Gastroesophageal sphincter (tissue), 4 donors: ENCODE results near the gene SIN3A. TPM values are rescaled to one million over a fixed set of nuclear protein-coding genes. Genes with fewer than 3 reads are reported as not detected.
"Not testable (repeated sequence)": the region's sequence is repeated elsewhere in the genome, so short reads cannot be mapped to it uniquely, and the experiment has no call there.

ENCODE experiments used
- ATAC-seq: fragments of 150-250 bp; one replicate; pipeline ENCODE4 v1.9.1; 2016; ENCODE audit warnings: mild to moderate bottlenecking, moderate library complexity
- H3K27ac ChIP-seq, 4 donors: fragments of 200-600 bp; sonication (generic) in 3 of 4; 1 replicate in 3 of 4; 2 replicates in 1 of 4; pipeline ENCODE4 v1.5.1; 2016 to 2019
- H3K27me3 ChIP-seq: fragments of 200-600 bp; sonication (generic); one replicate; pipeline ENCODE4 v1.5.1; 2019
- H3K36me3 ChIP-seq, 2 donors: fragments of 200-600 bp; sonication (generic); one replicate each; pipeline ENCODE4 v1.5.1; 2019; ENCODE audit warnings: control low read depth in 1 of 2
- H3K4me1 ChIP-seq, 3 donors: fragments of 200-600 bp; sonication (generic); 1 replicate in 2 of 3; 2 replicates in 1 of 3; pipeline ENCODE4 v1.5.1; 2016 to 2019; ENCODE audit warnings: control low read depth in 2 of 3
- H3K4me3 ChIP-seq, 2 donors: fragments of 200-600 bp; sonication (generic); one replicate each; pipeline ENCODE4 v1.5.1; 2019; ENCODE audit warnings: mild to moderate bottlenecking in 1 of 2, moderate library complexity in 1 of 2
- H3K9me3 ChIP-seq, 3 donors: fragments of 200-600 bp; sonication (generic); one replicate each; pipeline ENCODE4 v1.5.1; 2017 to 2019; ENCODE audit warnings: control low read depth in 2 of 3
- EP300 ChIP-seq: sonication (generic); formaldehyde crosslinking; IDR thresholded peaks from one replicate; pipeline ENCODE4 v1.6.1; 2017; ENCODE audit warnings: antibody characterized with exemption, mild to moderate bottlenecking
- POLR2A ChIP-seq, 2 donors: fragments of 450-650 bp; IDR thresholded peaks; one replicate each; pipeline ENCODE4 v1.6.1; 2017; ENCODE audit warnings: antibody characterized with exemption in 2 of 2, mild to moderate bottlenecking in 2 of 2, moderate library complexity in 1 of 2
- POLR2AphosphoS5 ChIP-seq: sonication (generic); formaldehyde crosslinking; IDR thresholded peaks from one replicate; pipeline ENCODE4 v1.6.1; 2017; ENCODE audit warnings: antibody characterized with exemption
- WGBS, 2 donors: methylation state at CpG; one replicate each; pipeline ENCODE4 v1.1.5; 2018; ENCODE audit warnings: low coverage in 1 of 2; 5-methylcytosine and 5-hydroxymethylcytosine counted together
- total RNA-seq, 4 donors: library from RNA; depleted of rRNA; stranded (reverse); fragments of >200 nt; gene quantifications; one replicate each; pipeline ENCODE4 v1.1.0, GENCODE V29; 2016
- TF ChIP-seq, protein P1 (sequence below), 4 experiments: fragments of 200-600 bp in 2 of 4; fragments of 450-650 bp in 2 of 4; sonication (generic) in 1 of 4; IDR thresholded peaks; one replicate each; pipeline ENCODE4 v1.5.1; 2017 to 2019; ENCODE audit warnings: antibody characterized with exemption in 4 of 4, mild to moderate bottlenecking in 2 of 4, moderate library complexity in 2 of 4

Gene SIN3A
- total RNA-seq, 4 donors from 2014 or later = 31.7 to 54.8 (median 35.8) TPM

GRCh38 chr15:75338661-75339240 lies 112.7 kb downstream of the SIN3A start:
- Histone ChIP-seq H3K9me3 (no peaks in the 10 kb centered on the region), H3K36me3 (peaks cover 0 to 32% of the 10 kb centered on the region in 2 donors), H3K4me3 (no peak overlapping the region), H3K4me1 (peaks cover 3 to 26% (median 10%) of the 10 kb centered on the region in 3 donors), H3K27ac (no peak overlapping the region), H3K27me3 (no peaks in the 10 kb centered on the region)
- no CpG with 5 or more reads among the region's 11 CpGs for WGBS, 2 donors
- TF ChIP-seq POLR2AphosphoS5 = no peak
- TF ChIP-seq, protein P1, sequence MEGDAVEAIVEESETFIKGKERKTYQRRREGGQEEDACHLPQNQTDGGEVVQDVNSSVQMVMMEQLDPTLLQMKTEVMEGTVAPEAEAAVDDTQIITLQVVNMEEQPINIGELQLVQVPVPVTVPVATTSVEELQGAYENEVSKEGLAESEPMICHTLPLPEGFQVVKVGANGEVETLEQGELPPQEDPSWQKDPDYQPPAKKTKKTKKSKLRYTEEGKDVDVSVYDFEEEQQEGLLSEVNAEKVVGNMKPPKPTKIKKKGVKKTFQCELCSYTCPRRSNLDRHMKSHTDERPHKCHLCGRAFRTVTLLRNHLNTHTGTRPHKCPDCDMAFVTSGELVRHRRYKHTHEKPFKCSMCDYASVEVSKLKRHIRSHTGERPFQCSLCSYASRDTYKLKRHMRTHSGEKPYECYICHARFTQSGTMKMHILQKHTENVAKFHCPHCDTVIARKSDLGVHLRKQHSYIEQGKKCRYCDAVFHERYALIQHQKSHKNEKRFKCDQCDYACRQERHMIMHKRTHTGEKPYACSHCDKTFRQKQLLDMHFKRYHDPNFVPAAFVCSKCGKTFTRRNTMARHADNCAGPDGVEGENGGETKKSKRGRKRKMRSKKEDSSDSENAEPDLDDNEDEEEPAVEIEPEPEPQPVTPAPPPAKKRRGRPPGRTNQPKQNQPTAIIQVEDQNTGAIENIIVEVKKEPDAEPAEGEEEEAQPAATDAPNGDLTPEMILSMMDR (IDR thresholded peaks at IDR 0.05) = no peak
- no peak for TF ChIP-seq POLR2A (IDR thresholded peaks at IDR 0.05)
- no peak for ATAC-seq

DNA sequence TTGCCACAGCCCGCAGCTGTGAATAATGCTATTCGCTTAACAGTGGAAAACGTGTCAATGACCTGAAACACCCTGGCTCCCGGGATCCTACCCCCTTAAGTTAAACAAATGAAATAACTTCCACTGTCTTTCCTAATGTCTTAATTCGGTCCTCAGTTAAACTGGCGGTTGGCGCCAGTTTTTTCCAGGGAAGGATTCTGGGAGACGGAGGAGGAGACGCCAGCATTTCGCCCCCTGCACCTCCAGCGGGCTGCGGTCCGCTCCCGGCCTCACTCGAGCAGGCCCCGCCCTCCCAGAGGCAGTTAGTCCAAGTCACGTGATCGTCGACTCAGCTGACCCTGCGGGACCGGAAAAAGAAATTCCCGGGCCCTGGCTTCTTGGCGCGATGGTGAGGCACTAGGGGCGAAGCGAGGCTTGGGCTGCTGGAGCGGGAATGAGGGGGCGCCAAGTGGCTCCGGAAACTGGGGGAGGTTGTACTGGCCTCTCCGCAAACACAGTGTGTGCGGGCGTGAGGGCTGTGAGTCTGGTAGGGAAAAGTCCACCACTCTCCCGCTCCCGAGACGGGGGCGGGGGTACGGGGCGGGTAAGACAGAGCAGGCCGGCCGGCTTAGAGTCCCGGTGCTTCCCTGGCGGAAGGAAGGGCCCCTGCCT lies 115.7 kb downstream of the SIN3A start, which contains the start of gene COMMD4:
COMMD4 (plus strand) TSS at position 359 of the 651 bp plus-strand sequence; CDS start at position 386, 27 bp downstream.
- TF ChIP-seq EP300 (no peak), POLR2AphosphoS5 (peak; percentile 72), POLR2A (IDR thresholded peaks at IDR 0.05) (peak in 1 of 2 donors; percentile 33)
- TF ChIP-seq, protein P1 (IDR thresholded peaks at IDR 0.05) = no peak
- Histone ChIP-seq H3K27me3 (no peaks in the 10 kb centered on the region), H3K27ac (peak within 1 kb of the TSS; percentile 51 to 86 (median 82)), H3K9me3 (no peaks in the 10 kb centered on the region), H3K4me1 (peaks cover 3 to 23% (median 10%) of the 10 kb centered on the region in 3 donors), H3K4me3 (peak within 1 kb of the TSS; percentile 86 to 89), H3K36me3 (peaks cover 0 to 23% of the 10 kb centered on the region in 2 donors)
- WGBS, 2 donors = 0 to 2% methylated on average over 4 to 8 of the region's 42 CpGs
- peak; percentile 95 for ATAC-seq

DNA sequence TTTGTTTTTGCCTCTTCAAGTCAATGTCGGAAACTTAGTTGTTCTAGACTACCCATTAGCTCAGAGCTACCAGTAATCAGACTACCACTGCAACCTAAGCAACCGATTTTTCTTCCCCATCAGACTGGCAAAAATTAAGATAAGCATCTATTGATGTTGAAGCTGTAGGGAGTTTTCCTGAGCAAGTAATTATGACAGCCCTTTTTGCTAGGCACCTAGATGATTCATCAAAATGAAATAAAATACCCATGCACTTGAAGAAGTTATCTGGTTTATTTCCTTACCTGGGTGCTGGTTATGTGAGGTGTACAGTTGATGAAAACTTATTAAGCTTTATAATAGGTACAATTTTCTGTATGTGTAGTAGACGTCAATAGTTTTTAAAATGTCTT lies 116.2 kb downstream of the SIN3A start:
- TF ChIP-seq, protein P1 (IDR thresholded peaks at IDR 0.05) = no peak
- no peak for TF ChIP-seq EP300
- TF ChIP-seq POLR2A (IDR thresholded peaks at IDR 0.05) = no peak
- TF ChIP-seq POLR2AphosphoS5 = no peak
- no peaks in the 10 kb centered on the region for H3K27me3 ChIP-seq
- 35 to 43% methylated on average over 2 to 3 of the region's 3 CpGs for WGBS, 2 donors
- peaks cover 3 to 23% (median 10%) of the 10 kb centered on the region in 3 donors for H3K4me1 ChIP-seq
- H3K4me3 ChIP-seq = peak overlapping the region; percentile 86 to 89
- peaks cover 0 to 20% of the 10 kb centered on the region in 2 donors for H3K36me3 ChIP-seq
- H3K27ac ChIP-seq = peak overlapping the region in 3 of 4 donors; percentile 81 to 86 (median 82)
- H3K9me3 ChIP-seq = no peaks in the 10 kb centered on the region
- no peak for ATAC-seq

- not testable (repeated sequence) for ATAC-seq, H3K27ac ChIP-seq, H3K36me3 ChIP-seq, H3K4me3 ChIP-seq, H3K9me3 ChIP-seq, H3K27me3 ChIP-seq
- peaks cover 3 to 23% (median 10%) of the 10 kb centered on the region in 3 donors for H3K4me1 ChIP-seq
- 81 to 88% methylated on average over 5 to 15 of the region's 15 CpGs for WGBS, 2 donors
These were observed 117.7 kb downstream of the SIN3A start for GRCh38 chr15:75333654-75334419.

GRCh38 chr15:75332093-75332492 lies 119.4 kb downstream of the SIN3A start:
- peaks cover 3 to 19% (median 9%) of the 10 kb centered on the region in 3 donors for H3K4me1 ChIP-seq
- not testable (repeated sequence) for H3K27me3 ChIP-seq, H3K9me3 ChIP-seq, H3K36me3 ChIP-seq, H3K27ac ChIP-seq, H3K4me3 ChIP-seq, ATAC-seq
- WGBS, 2 donors = 67 to 84% methylated on average over 7 of the region's 7 CpGs
